Fibroblast of lung (primary cell): ENCODE measurements around the gene CTNNA2.

Experiments
- CTCF ChIP-seq, 2 donors: IDR thresholded peaks in 1 of 2; conservative IDR thresholded peaks in 1 of 2; 1 replicate in 1 of 2; 2 replicates in 1 of 2; pipeline ENCODE4 v1.5.1; 2011 to 2012; ENCODE audit warnings: low read length in 2 of 2, control low read depth in 1 of 2, inconsistent platforms in 1 of 2, low read depth in 1 of 2, mild to moderate bottlenecking in 1 of 2
- EZH2 ChIP-seq: IDR thresholded peaks from 2 replicates; pipeline ENCODE4 v1.5.1; 2012; ENCODE audit warnings: low read length, control low read depth, mild to moderate bottlenecking; ENCODE audit errors: missing control alignments

GRCh38 chr2:79947751-79948150 lies 434.9 kb downstream of the CTNNA2 start:
- no peak for TF ChIP-seq EZH2
- no peak for TF ChIP-seq CTCF (conservative IDR thresholded peaks at IDR 0.05 in 1 of 2, IDR thresholded peaks at IDR 0.05 in 1 of 2; ENCODE audit: low read depth in 1 of 2, low read length in 2 of 2)
